H1 (cell line): Measurements from ENCODE around the gene NELL1. TPM values are rescaled to one million over a fixed set of nuclear protein-coding genes. Genes with fewer than 3 reads are reported as not detected.

Experiments
- SIN3A ChIP-seq, 2 experiments: IDR thresholded peaks in 1 of 2; conservative IDR thresholded peaks in 1 of 2; 2 replicates each; pipeline ENCODE4 v1.6.1; 2011 to 2012; ENCODE audit warnings: low read length in 2 of 2, improper control_type of control experiment in 1 of 2, low read depth in 1 of 2, mild to moderate bottlenecking in 1 of 2
- SP4 ChIP-seq: IDR thresholded peaks from 2 replicates; pipeline ENCODE4 v1.6.1; 2012; ENCODE audit warnings: low read length, inconsistent platforms
- polyA plus RNA-seq, 7 experiments: library from polyadenylated mRNA; depleted of rRNA in 3 of 7; stranded (reverse) in 5 of 7; unstranded in 2 of 7; fragments of >200 nt in 5 of 7; fragments of 200-250 nt in 2 of 7; gene quantifications; 1 replicate in 5 of 7; 2 replicates in 1 of 7; 4 replicates in 1 of 7; pipeline versions ENCODE4 v1.2.1 to v1.2.3, GENCODE V29; 2011 to 2013; ENCODE audit warnings: missing spikeins in 2 of 7, mixed read lengths in 2 of 7
- total RNA-seq: library from RNA; stranded (reverse); fragmentation: NEBNext Ultra II Directional; extraction: Animal tissue kit (Norgen Biotek cat#: 25700); gene quantifications from 2 replicates; pipeline ENCODE4 v1.2.1, GENCODE V29; 2021

NELL1 gene
- total and polyA plus RNA-seq, 2 of the 8 experiments (the other 6 are each of a cell fraction or from before 2014, with no cell fraction given), result 0.21 TPM; not detected in 1

DNA sequence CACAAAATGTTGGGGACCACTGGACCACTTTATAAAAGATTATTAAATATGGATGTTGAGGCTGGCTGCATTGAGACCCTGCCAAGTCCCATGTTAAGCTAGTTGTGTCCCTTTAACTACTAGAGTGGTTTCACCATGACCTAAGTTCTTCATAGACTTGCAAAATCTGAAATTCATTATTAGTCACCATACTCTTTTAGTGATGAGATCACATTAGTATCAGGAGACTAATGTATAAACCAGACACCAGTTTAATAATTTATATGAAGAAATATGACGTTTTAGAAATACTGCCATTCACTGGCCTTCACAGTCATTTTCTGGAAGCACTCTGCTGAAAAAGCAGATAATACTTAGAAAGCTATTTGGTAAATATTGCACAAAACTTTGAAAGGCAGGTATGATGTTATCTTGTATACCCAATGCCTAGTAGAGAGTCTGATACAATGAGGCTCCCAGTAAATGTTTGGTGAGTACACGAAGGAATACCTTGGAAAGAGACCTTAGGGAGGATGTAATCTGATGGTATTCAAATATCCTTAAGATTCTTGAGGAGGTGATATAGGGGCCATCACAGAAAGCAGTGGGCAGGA, 795.3 kb downstream of the NELL1 start (continued):
- TF ChIP-seq SIN3A (conservative IDR thresholded peaks at IDR 0.05 in 1 of 2, IDR thresholded peaks at IDR 0.05 in 1 of 2; ENCODE audit: low read depth in 1 of 2, low read length in 2 of 2) (no peak), SP4 (no peak)
- TF ChIP-seq, all 59 proteins: peak for 0
